HCT116 (cell line): ENCODE data around the gene SYNE3. TPM values are rescaled to one million over a fixed set of nuclear protein-coding genes. Genes with fewer than 3 reads are reported as not detected.

Experiments
- ATAC-seq: fragments of 200-7000 bp; cut with Tn5 transposase; 2 replicates; pipeline ENCODE4 v1.9.1; 2020; ENCODE audit warnings: mild to moderate bottlenecking, moderate library complexity
- BruUV-seq: library from RNA; stranded (reverse); fragments of 400-500 nt; replicated peaks from 2 replicates; lab custom pipeline; 2021; lab: Mats Ljungman, UMichigan
- CTCF ChIA-PET: fragments of 300-600 bp; sonication (Branson Sonifier 250); formaldehyde crosslinking; loops from one replicate; lab custom pipeline; 2021; ENCODE audit warnings: antibody characterized with exemption; lab: Charles Lee
- POLR2A ChIA-PET: fragments of 300-600, 350-600 bp; sonication (Branson Sonifier 250); formaldehyde crosslinking; loops from one replicate; lab custom pipeline; 2021; ENCODE audit warnings: antibody characterized with exemption; lab: Charles Lee
- RAD21 ChIA-PET, 2 experiments: fragments of 300-600 bp; sonication (Branson Sonifier 250); formaldehyde crosslinking; loops; one replicate each; lab custom pipeline; 2023; ENCODE audit warnings: low total read pairs in 2 of 2; ENCODE audit not compliant: uncharacterized antibody in 2 of 2, unreplicated experiment in 2 of 2, low non-redundant PET in 1 of 2; lab: Charles Lee
- DNase-seq: peaks from one replicate; pipeline ENCODE4 v3.0.0-alpha.2; 2010; ENCODE audit warnings: low read depth, low spot score
- H2AFZ ChIP-seq: fragments of 200-600 bp; shearing (Covaris generic), sonication (generic); 2 replicates; pipeline ENCODE4 v1.6.1; 2017; ENCODE audit warnings: low read depth, mixed run types, mixed read lengths, antibody characterized with exemption, low read length; ENCODE audit not compliant: poor library complexity, severe bottlenecking
- H3K27ac ChIP-seq: 2 replicates; pipeline ENCODE4 v1.5.1; 2012; ENCODE audit warnings: low read depth, low read length
- H3K27me3 ChIP-seq: fragments of 200-600 bp; sonication (generic); 2 replicates; pipeline ENCODE4 v1.6.1; 2016; ENCODE audit warnings: mixed run types, low read length, mixed read lengths; ENCODE audit not compliant: insufficient read depth
- H3K36me3 ChIP-seq, 2 experiments: fragments of 200-500 bp in 1 of 2; fragments of 200-600 bp in 1 of 2; sonication (Bioruptor generic) in 1 of 2; sonication (generic) in 1 of 2; 2 replicates each; pipeline versions ENCODE4 v1.5.1 to v1.6.1; 2014 to 2016; ENCODE audit warnings: low read length in 2 of 2, inconsistent platforms in 1 of 2, mixed read lengths in 1 of 2, mixed run types in 1 of 2; ENCODE audit not compliant: insufficient read depth in 2 of 2, control insufficient read depth in 1 of 2
- H3K4me1 ChIP-seq, 2 experiments: fragments of 200-600 bp in 1 of 2; sonication (generic) in 1 of 2; 2 replicates each; pipeline versions ENCODE4 v1.5.1 to v1.6.1; 2012 to 2017; ENCODE audit warnings: low read length in 2 of 2, inconsistent platforms in 1 of 2, mild to moderate bottlenecking in 1 of 2, mixed read lengths in 1 of 2, mixed run types in 1 of 2, moderate library complexity in 1 of 2; ENCODE audit not compliant: insufficient read depth in 2 of 2, control insufficient read depth in 1 of 2
- H3K4me2 ChIP-seq: fragments of 200-600 bp; sonication (generic); 2 replicates; pipeline ENCODE4 v1.6.1; 2017; ENCODE audit warnings: mixed run types, low read length, mixed read lengths
- H3K4me3 ChIP-seq, 2 experiments: fragments of 200-600 bp in 1 of 2; sonication (generic) in 1 of 2; replicated peaks in 1 of 2; 2 replicates each; pipeline ENCODE4 v1.5.1; 2011 to 2016; ENCODE audit warnings: low read length in 2 of 2, control low read depth in 1 of 2, low read depth in 1 of 2, mild to moderate bottlenecking in 1 of 2, mixed read lengths in 1 of 2, mixed run types in 1 of 2
- H3K79me2 ChIP-seq: fragments of 200-600 bp; sonication (generic); 2 replicates; pipeline ENCODE4 v1.6.1; 2017; ENCODE audit warnings: mild to moderate bottlenecking, mixed run types, low read length, moderate library complexity, mixed read lengths; ENCODE audit not compliant: insufficient read depth
- H3K9ac ChIP-seq: fragments of 200-600 bp; sonication (generic); 2 replicates; pipeline ENCODE4 v1.6.1; 2016; ENCODE audit warnings: low read length, mixed read lengths
- H3K9me2 ChIP-seq: fragments of 200-600 bp; sonication (generic), shearing (Covaris generic); 2 replicates; pipeline ENCODE4 v1.6.1; 2017; ENCODE audit warnings: mixed run types, mild to moderate bottlenecking, moderate library complexity; ENCODE audit not compliant: insufficient read depth
- H3K9me3 ChIP-seq, 2 experiments: fragments of 200-500 bp in 1 of 2; fragments of 200-600 bp in 1 of 2; sonication (Bioruptor generic) in 1 of 2; sonication (generic) in 1 of 2; 2 replicates each; pipeline ENCODE4 v1.6.1; 2014 to 2017; ENCODE audit warnings: low read length in 2 of 2, mixed read lengths in 2 of 2, inconsistent platforms in 1 of 2, low read depth in 1 of 2, mild to moderate bottlenecking in 1 of 2, mixed run types in 1 of 2, moderate library complexity in 1 of 2; ENCODE audit not compliant: control insufficient read depth in 1 of 2, insufficient read depth in 1 of 2
- H4K20me1 ChIP-seq: fragments of 200-600 bp; sonication (generic), shearing (Covaris generic); 2 replicates; pipeline ENCODE4 v1.6.1; 2017; ENCODE audit warnings: mixed run types, mild to moderate bottlenecking, moderate library complexity; ENCODE audit not compliant: insufficient read depth
- CBX3 ChIP-seq: IDR thresholded peaks from 2 replicates; pipeline ENCODE4 v1.6.1; 2012; ENCODE audit warnings: low read depth
- FOSL1 ChIP-seq: IDR thresholded peaks from 2 replicates; pipeline ENCODE4 v1.6.1; 2012; ENCODE audit warnings: low read depth
- POLR2A ChIP-seq: IDR thresholded peaks from 2 replicates; pipeline ENCODE4 v1.7.0; 2011; ENCODE audit warnings: borderline replicate concordance; ENCODE audit not compliant: insufficient read depth, insufficient read length; ENCODE audit errors: extremely low read depth
- POLR2AphosphoS5 ChIP-seq: IDR thresholded peaks from 2 replicates; pipeline ENCODE4 v1.6.1; 2011; ENCODE audit warnings: mild to moderate bottlenecking, low read depth, low read length, moderate library complexity
- SIN3A ChIP-seq: IDR thresholded peaks from 2 replicates; pipeline ENCODE4 v1.6.1; 2012; ENCODE audit warnings: low read depth
- SP1 ChIP-seq: IDR thresholded peaks from 2 replicates; pipeline ENCODE4 v1.6.1; 2012; ENCODE audit warnings: low read depth
- ZNF274 ChIP-seq: fragments of 200-500 bp; sonication (Bioruptor generic); IDR thresholded peaks from 2 replicates; pipeline ENCODE4 v1.6.1; 2014; ENCODE audit warnings: mild to moderate bottlenecking, low read depth, low read length, inconsistent platforms
- intact Hi-C: fragments of 100-400 bp; cut with micrococcal nuclease; formaldehyde crosslinking; loops from 2 replicates; pipeline ENCODE4 v1.10.0; 2022
- total RNA-seq: library from RNA; stranded (reverse); gene quantifications from one replicate; pipeline ENCODE4 v1.2.1, GENCODE V29; 2021; ENCODE audit not compliant: unreplicated experiment
- TF ChIP-seq, protein P1 (sequence below): IDR thresholded peaks from 2 replicates; pipeline ENCODE4 v1.6.1; 2012; ENCODE audit warnings: low read depth
- TF ChIP-seq, protein P2 (sequence below): IDR thresholded peaks from 2 replicates; pipeline ENCODE4 v1.6.1; 2012

Gene SYNE3
- total RNA-seq, 1 experiment from 2014 or later, result 3.6 TPM

DNA sequence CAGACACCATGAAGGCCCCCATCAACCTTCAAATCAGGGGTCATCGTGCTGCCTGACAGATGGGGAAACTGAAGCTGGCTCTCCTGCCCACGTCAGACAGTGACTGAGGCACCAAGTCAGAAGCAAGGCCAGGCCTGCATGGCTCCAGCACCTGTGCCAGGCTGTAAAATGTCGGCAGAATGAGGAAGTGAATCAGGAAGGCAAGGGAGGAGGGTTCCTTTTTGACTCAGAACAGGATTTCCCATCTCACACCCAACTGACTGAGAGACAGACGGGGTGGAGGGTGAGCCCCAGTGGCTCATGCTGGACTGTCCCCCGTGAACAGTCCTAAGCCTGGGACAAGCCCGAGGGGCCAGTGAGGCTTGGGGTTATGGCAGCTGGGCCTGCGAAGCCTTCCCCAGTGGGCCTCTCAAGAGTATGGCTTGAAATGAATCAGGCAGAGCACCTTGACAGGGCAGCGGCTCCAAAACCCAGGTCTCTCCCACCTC lies 20.9 kb downstream of the SYNE3 start:
- intact Hi-C loops, result no loop called here
- no peak for DNase-seq
- H3K27ac ChIP-seq, result no peak overlapping the region
- H4K20me1 ChIP-seq, result no peaks in the 10 kb centered on the region
- ChIA-PET POLR2A (no interaction called here), RAD21 (no interaction called here), CTCF (no interaction called here)
- H3K4me1 ChIP-seq, result peaks cover 0 to 13% of the 10 kb centered on the region in 2 experiments; a peak in 2 of 4 replicates
- ATAC-seq, result no peak
- TF ChIP-seq FOSL1, result no peak
- no peak for TF ChIP-seq CBX3
- TF ChIP-seq, protein P1, sequence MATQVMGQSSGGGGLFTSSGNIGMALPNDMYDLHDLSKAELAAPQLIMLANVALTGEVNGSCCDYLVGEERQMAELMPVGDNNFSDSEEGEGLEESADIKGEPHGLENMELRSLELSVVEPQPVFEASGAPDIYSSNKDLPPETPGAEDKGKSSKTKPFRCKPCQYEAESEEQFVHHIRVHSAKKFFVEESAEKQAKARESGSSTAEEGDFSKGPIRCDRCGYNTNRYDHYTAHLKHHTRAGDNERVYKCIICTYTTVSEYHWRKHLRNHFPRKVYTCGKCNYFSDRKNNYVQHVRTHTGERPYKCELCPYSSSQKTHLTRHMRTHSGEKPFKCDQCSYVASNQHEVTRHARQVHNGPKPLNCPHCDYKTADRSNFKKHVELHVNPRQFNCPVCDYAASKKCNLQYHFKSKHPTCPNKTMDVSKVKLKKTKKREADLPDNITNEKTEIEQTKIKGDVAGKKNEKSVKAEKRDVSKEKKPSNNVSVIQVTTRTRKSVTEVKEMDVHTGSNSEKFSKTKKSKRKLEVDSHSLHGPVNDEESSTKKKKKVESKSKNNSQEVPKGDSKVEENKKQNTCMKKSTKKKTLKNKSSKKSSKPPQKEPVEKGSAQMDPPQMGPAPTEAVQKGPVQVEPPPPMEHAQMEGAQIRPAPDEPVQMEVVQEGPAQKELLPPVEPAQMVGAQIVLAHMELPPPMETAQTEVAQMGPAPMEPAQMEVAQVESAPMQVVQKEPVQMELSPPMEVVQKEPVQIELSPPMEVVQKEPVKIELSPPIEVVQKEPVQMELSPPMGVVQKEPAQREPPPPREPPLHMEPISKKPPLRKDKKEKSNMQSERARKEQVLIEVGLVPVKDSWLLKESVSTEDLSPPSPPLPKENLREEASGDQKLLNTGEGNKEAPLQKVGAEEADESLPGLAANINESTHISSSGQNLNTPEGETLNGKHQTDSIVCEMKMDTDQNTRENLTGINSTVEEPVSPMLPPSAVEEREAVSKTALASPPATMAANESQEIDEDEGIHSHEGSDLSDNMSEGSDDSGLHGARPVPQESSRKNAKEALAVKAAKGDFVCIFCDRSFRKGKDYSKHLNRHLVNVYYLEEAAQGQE, result no peak
- TF ChIP-seq, protein P2, sequence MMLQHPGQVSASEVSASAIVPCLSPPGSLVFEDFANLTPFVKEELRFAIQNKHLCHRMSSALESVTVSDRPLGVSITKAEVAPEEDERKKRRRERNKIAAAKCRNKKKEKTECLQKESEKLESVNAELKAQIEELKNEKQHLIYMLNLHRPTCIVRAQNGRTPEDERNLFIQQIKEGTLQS, result no peak
- TF ChIP-seq ZNF274, result no peak
- TF ChIP-seq SP1, result no peak
- no peak for TF ChIP-seq POLR2A
- no peak for TF ChIP-seq POLR2AphosphoS5
- no peak for TF ChIP-seq SIN3A
- H3K4me2 ChIP-seq, result no peak overlapping the region
- H3K9ac ChIP-seq, result no peak overlapping the region
- no peaks in the 10 kb centered on the region for H3K36me3 ChIP-seq
- no peaks in the 10 kb centered on the region for H3K79me2 ChIP-seq
- BruUV-seq, result no TSS peak
- H3K4me3 ChIP-seq, result no peak overlapping the region
- no peaks in the 10 kb centered on the region for H3K9me2 ChIP-seq
- H2AFZ ChIP-seq, result no peak overlapping the region
- H3K27me3 ChIP-seq, result no peaks in the 10 kb centered on the region
- H3K9me3 ChIP-seq, result no peaks in the 10 kb centered on the region
